Measurements from ENCODE around the gene MALAT1. TPM values are rescaled to one million over a fixed set of nuclear protein-coding genes. Genes with fewer than 3 reads are reported as not detected.

Gene MALAT1
- total and polyA plus RNA-seq, 10 of the 15 experiments (the other 5 are each of a cell fraction or from before 2014, with no cell fraction given) = 448 to 8,160 (median 2,019) TPM

GRCh38 chr11:65505466-65506289, 6.8 kb downstream of the MALAT1 start (continued):
- 0 out of 2 replicates have a peak, but pooled peaks have one; percentile 5 for TF ChIP-seq CREB1 (IDR thresholded peaks at IDR 0.05; ENCODE audit: low read depth)
- no peak for TF ChIP-seq USF1 (IDR thresholded peaks at IDR 0.05; ENCODE audit: borderline replicate concordance, extremely low read length, insufficient read depth, low read depth, low read length)
- no peak for TF ChIP-seq EZH2 (IDR thresholded peaks at IDR 0.05; ENCODE audit: borderline replicate concordance, control insufficient read depth, low read depth, low read length)
- no peak for TF ChIP-seq ZNF24 (IDR thresholded peaks at IDR 0.05)
- TF ChIP-seq FOXK2 (IDR thresholded peaks at IDR 0.05) = no peak
- no peak for TF ChIP-seq RB1 (IDR thresholded peaks at IDR 0.05; ENCODE audit: borderline replicate concordance)
- TF ChIP-seq PML (IDR thresholded peaks at IDR 0.05; ENCODE audit: low read length) = peak; percentile 16; the same call in 1 of the 2 replicates
- TF ChIP-seq ELK1 (IDR thresholded peaks at IDR 0.05; ENCODE audit: low read depth, low read length) = no peak
- TF ChIP-seq SMAD1 (IDR thresholded peaks at IDR 0.05; ENCODE audit: low read depth, partially characterized antibody) = peak; percentile 79
- no peak for TF ChIP-seq ZNF217 (IDR thresholded peaks at IDR 0.05)
- peak; percentile 33; the same call in 1 of the 2 replicates for TF ChIP-seq RUNX3 (IDR thresholded peaks at IDR 0.05; ENCODE audit: low read length)
- no peak for TF ChIP-seq ESRRA (IDR thresholded peaks at IDR 0.05; ENCODE audit: low read length)
- peak; percentile 30; the same call in 1 of the 2 replicates for TF ChIP-seq RELB (IDR thresholded peaks at IDR 0.05; ENCODE audit: low read depth)
- no peak for TF ChIP-seq MYC (IDR thresholded peaks at IDR 0.05; ENCODE audit: insufficient read depth, insufficient read length, insufficient replicate concordance, low read length, severe bottlenecking)
- TF ChIP-seq RELA (IDR thresholded peaks at IDR 0.05; ENCODE audit: borderline replicate concordance, partially characterized antibody) = no peak
- no peak for TF ChIP-seq SUZ12 (IDR thresholded peaks at IDR 0.05; ENCODE audit: unreplicated experiment)
- no peak for TF ChIP-seq JUNB (IDR thresholded peaks at IDR 0.05)
- TF ChIP-seq ATF2 (IDR thresholded peaks at IDR 0.05; ENCODE audit: low read length) = no peak
- peak; percentile 38; the same call in 1 of the 2 replicates for TF ChIP-seq TCF3 (IDR thresholded peaks at IDR 0.05; ENCODE audit: borderline replicate concordance, insufficient read depth, low read depth, low read length)
- peak; percentile 9 for TF ChIP-seq MLLT1 (IDR thresholded peaks at IDR 0.05)
- no peak for TF ChIP-seq SUPT20H (IDR thresholded peaks at IDR 0.05; ENCODE audit: borderline replicate concordance, control insufficient read depth, low read depth, low read length)
- no peak for TF ChIP-seq E2F4 (IDR thresholded peaks at IDR 0.05; ENCODE audit: low read depth, low read length)

All from GM12878 (cell line).